GM18502 (cell line): Measurements from ENCODE around the gene NHSL2.

ENCODE experiments used
- ATAC-seq: cut with Tn5 transposase; IDR thresholded peaks from one replicate; pipeline ENCODE4 v1.9.1; 2021; ENCODE audit warnings: mild to moderate bottlenecking; ENCODE audit not compliant: unreplicated experiment, poor library complexity

The NHSL2 gene

GRCh38 chrX:72100824-72101351 lies 190.2 kb downstream of the NHSL2 start:
- ATAC-seq = peak; percentile 83

DNA sequence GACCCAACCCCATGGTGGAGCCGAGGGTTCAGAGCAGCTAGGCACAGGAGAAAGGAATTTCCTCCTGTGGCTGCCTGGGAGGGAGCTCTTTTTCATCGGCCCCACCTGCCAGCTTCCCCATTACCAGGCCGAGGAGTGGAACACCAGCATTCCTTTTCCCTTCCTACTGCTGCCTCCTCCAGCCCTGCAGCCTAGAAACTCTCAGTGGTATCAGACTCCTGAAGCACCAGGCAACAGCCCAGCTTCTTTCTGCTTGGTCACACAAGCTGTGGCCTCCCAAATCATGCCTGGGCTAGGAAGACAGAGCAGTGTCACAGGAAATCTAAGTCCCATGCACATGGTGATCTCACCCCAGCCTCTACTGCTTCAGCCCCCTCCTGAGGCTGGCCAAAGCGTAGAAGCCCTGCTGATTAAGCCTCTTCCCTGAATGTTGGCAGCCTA lies 191.0 kb downstream of the NHSL2 start:
- no peak for ATAC-seq

- ATAC-seq = no peak
These were observed 191.5 kb downstream of the NHSL2 start for GRCh38 chrX:72102126-72102525.

DNA sequence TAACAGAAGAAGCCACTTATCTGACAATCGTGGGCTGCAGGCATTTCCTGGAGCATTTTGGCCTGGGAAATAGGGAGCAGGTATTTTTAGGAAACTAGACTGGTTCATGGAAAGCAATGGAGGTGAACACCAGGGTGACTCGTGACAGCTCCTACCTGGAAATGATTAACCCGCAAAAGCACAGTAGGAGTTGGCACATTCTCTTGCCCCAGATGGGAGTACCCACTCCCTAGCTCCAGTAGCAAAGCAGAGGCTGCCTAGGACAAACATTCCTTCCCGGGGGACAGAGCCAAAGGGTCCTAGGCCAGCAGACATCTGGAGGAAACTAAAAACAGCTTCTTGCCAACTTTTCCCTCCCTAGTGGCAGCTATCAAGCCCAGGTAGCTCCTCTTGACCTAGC lies 192.1 kb downstream of the NHSL2 start:
- ATAC-seq = no peak

GRCh38 chrX:72105436-72105835 lies 194.8 kb downstream of the NHSL2 start:
- peak; percentile 45 for ATAC-seq

GRCh38 chrX:72107320-72107719 lies 196.7 kb downstream of the NHSL2 start:
- ATAC-seq = no peak

- no peak for ATAC-seq
These were observed 197.4 kb downstream of the NHSL2 start for GRCh38 chrX:72107841-72108595.

- ATAC-seq = no peak
These were observed 198.0 kb downstream of the NHSL2 start for GRCh38 chrX:72108666-72109065.

GRCh38 chrX:72110051-72110875 lies 199.6 kb downstream of the NHSL2 start:
- ATAC-seq = no peak

DNA sequence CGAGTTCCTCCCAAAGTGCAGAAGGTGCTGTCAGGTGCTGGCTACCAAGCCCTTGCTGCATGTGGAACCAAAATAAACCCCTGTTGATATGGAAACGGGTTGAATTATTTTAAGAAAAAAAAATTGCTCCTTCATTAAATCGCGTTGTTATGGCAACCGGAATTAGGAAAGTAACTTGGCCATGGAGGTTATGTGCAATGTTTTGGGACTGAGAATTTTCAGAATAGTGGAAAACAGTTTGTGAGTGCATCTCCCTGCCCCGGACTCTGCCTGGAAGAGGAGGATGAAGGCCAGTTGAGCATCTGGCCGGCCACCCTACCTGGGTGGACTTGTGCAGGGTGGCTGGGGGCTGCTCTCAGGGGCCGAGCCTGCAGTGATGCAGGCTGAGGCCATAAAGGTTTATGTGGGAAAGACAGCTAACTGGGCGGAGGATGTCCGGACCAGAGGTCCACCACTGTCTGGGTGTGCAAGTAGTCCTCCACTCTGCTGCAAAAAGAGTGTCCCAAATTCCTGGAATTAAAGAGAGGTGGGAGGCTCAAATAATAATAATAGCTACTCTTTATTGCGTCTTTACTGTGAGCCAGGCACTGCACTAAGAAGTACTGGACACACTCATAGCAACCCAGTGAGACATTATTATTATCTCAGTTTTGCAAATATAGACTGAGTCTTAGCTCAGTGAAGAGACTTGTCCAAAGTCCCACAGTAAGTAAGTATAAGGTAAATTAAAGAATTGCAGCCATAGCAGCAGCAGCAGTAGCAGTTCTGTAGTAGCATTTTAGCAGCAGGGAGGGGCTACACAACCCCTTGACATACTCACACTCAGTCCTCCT lies 200.4 kb downstream of the NHSL2 start:
- ATAC-seq = no peak

- no peak for ATAC-seq
These were observed 202.8 kb downstream of the NHSL2 start for GRCh38 chrX:72113461-72113860.

DNA sequence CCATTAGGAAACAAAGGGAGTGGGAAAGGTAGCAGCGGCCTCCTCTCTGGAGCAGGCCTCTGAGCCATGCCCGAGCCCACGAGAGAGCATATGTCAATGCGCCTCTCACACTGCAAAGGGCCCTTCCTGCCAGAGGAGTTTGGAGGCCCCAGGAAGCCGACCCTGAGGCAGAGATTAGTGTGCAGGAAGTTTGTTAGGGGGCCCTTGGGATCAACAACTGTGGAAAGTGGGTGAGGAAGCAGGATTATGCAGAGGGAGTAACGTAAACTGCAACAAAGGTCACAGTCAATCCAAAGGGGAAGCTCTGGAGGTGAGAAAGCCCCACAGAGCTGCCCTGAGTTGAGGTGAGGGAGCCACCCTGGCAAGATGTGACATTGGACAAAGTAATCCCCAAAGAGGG lies 203.7 kb downstream of the NHSL2 start:
- ATAC-seq = no peak

- ATAC-seq = no peak
These were observed 204.2 kb downstream of the NHSL2 start for GRCh38 chrX:72114807-72115206.

GRCh38 chrX:72115380-72115779 lies 204.7 kb downstream of the NHSL2 start:
- no peak for ATAC-seq

DNA sequence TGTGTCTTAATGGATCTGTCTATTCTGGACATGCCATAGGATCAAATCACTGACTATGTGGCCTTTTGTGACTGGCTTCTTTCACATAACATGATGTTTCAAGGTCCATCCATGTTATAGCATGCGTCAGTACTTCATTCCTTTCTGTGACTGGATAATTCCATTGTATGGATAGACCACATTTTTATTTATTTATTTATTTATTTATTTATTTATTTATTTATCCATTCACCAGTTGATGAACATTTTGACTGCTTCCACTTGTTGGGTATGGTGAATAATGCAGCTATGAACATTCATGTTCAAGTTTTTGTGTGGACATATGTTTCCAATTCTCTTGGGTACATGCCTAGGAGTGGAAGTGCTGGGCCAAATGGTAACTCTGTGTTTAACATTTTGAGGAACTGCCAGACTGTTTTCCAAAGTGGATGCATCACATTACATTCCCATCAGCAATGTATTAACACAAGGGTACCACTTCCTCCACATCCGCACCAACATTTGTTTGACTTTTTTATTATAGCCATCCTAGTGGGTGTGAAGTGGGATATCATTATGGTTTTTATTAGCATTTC lies 207.1 kb downstream of the NHSL2 start:
- no peak for ATAC-seq

DNA sequence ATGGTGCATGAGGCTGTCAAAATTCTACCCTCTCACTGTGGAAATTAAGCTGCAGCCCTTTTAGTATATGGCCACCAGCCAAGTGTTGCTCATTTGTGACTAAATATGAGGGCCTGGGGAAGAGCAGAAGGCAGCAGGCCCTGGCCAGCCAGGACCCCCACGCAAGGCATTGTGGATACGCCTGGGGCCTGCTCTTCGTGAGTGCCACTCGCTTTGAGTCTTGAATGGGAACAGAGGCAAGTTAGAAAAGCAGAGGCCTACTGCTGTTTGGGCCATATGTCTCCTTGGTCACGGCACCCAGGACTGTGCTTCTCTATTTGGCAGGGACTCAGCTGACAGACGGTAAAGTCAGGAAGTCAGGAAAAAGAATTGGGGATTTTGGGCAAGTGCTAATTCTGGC lies 210.2 kb downstream of the NHSL2 start:
- ATAC-seq = no peak

- no peak for ATAC-seq
These were observed 210.7 kb downstream of the NHSL2 start for GRCh38 chrX:72121383-72121782.

- ATAC-seq = no peak
These were observed 212.1 kb downstream of the NHSL2 start for GRCh38 chrX:72122621-72123337.

DNA sequence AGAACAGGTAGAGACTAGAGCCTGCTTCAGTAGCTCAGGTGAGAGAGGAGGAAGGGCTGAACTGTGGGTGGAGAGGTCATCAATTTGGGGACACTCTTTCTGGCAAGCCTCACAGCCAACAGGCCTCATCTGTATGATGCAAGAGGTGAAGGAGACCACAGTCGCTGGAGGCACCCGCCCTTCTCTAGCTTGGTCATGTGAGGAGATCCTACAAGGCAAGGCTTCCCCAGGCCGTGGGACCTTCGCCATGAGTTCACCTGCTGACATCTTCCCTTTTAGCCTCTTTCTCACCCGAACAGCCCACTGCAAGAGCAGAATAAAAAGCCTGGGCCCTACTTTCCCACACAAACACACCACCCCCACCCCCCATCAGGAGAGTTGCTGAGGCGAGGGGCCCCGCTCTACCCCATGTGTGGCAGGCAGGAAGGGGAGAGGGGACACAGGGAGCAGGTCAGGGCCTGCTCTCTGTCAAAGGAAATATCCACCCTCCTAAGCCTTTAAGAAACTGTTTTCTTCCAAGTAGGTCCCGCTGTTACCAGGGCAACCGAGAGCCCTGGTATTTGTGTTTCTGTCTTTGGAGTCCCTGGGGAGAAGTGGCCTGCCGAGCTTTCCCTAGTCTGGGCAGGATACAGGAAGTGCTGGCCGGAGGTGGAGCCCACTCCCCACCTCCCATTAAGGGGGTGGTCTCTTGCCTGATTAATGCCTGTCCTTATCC lies 213.0 kb downstream of the NHSL2 start:
- ATAC-seq = no peak
